ENCODE measurements around the gene SLC27A2. TPM values are rescaled to one million over a fixed set of nuclear protein-coding genes. Genes with fewer than 3 reads are reported as not detected.

SLC27A2 gene
- total and polyA plus RNA-seq, 2 donors (not counting 1 experiment from before 2014, with no cell fraction given) = 0.39 to 0.49 TPM

GRCh38 chr15:50144341-50145120, 37.5 kb upstream of the SLC27A2 start:
- Mint-ChIP-seq H3K27ac (no peak overlapping the region), H3K4me3 (no peak overlapping the region), H3K4me1 (peaks cover 4% of the 10 kb centered on the region), H3K27me3 (no peaks in the 10 kb centered on the region), H3K9me3 (ENCODE audit: insufficient read depth) (no peaks in the 10 kb centered on the region)
- ChIA-PET POLR2A (no interaction called here), CTCF (interaction anchor here (0.6 to 2.5 kb wide), 12 partner anchors 10 to 1288 kb away, joined by 3 to 24 read pairs (median 4); partner anchors contain the start of gene EID1)
- Histone ChIP-seq H3K4me1 (ENCODE audit: control insufficient read depth in 2 of 2, insufficient read depth in 2 of 2, low read length in 2 of 2) (no peaks in the 10 kb centered on the region), H2AFZ (ENCODE audit: insufficient read depth, low read depth, low read length, poor library complexity, severe bottlenecking) (peak overlapping the region; percentile 45), H3K27me3 (replicated peaks in 1 of 4; ENCODE audit: control extremely low read depth in 1 of 4, control insufficient read depth in 3 of 4, insufficient read depth in 4 of 4, low read length in 3 of 4) (no peaks in the 10 kb centered on the region), H3K36me3 (replicated peaks in 1 of 2; ENCODE audit: control extremely low read depth in 1 of 2, control insufficient read depth in 1 of 2, extremely low read depth in 1 of 2, insufficient read depth in 2 of 2, low read length in 1 of 2) (no peaks in the 10 kb centered on the region), H3K27ac (ENCODE audit: low read length in 2 of 2) (no peak overlapping the region), H3K79me2 (ENCODE audit: control insufficient read depth, insufficient read depth, low read length) (no peaks in the 10 kb centered on the region), H3K9ac (ENCODE audit: low read length) (no peak overlapping the region), H3K4me3 (ENCODE audit: control extremely low read depth in 1 of 5, extremely low read depth in 1 of 5, insufficient read depth in 1 of 5, low read depth in 2 of 5, low read length in 4 of 5) (no peak overlapping the region), H3K4me2 (replicated peaks; ENCODE audit: low read depth, low read length, poor library complexity, severe bottlenecking) (no peak overlapping the region), H4K20me1 (ENCODE audit: control insufficient read depth, insufficient read depth, low read length, poor library complexity, severe bottlenecking) (no peaks in the 10 kb centered on the region), H3K9me3 (ENCODE audit: control extremely low read depth in 1 of 3, control insufficient read depth in 2 of 3, insufficient read depth in 1 of 3, low read length in 2 of 3) (no peaks in the 10 kb centered on the region)
- ATAC-seq (ENCODE audit: low read depth) (no peak), DNase-seq (no peak)
- intact Hi-C loops (cut with micrococcal nuclease) = loop anchor here (1.0 to 10.0 kb wide), 4 partner anchors 909 to 1790 kb away; no protein-coding TSS in a partner anchor
- TF ChIP-seq EZH2 (IDR thresholded peaks at IDR 0.05; ENCODE audit: borderline replicate concordance, insufficient read depth, low read depth, low read length, poor library complexity, severe bottlenecking) (no peak), CTCF (IDR thresholded peaks at IDR 0.05) (no peak)
- WGBS (ENCODE audit: insufficient coverage) = 79% methylated on average over 2 of the region's 6 CpGs

GRCh38 chr15:50145451-50145872, 36.5 kb upstream of the SLC27A2 start:
- Histone ChIP-seq H3K9ac (ENCODE audit: low read length) (no peak overlapping the region), H4K20me1 (ENCODE audit: control insufficient read depth, insufficient read depth, low read length, poor library complexity, severe bottlenecking) (no peaks in the 10 kb centered on the region), H3K4me3 (ENCODE audit: control extremely low read depth in 1 of 5, extremely low read depth in 1 of 5, insufficient read depth in 1 of 5, low read depth in 2 of 5, low read length in 4 of 5) (no peak overlapping the region), H2AFZ (ENCODE audit: insufficient read depth, low read depth, low read length, poor library complexity, severe bottlenecking) (no peak overlapping the region), H3K4me2 (replicated peaks; ENCODE audit: low read depth, low read length, poor library complexity, severe bottlenecking) (no peak overlapping the region), H3K27me3 (replicated peaks in 1 of 4; ENCODE audit: control extremely low read depth in 1 of 4, control insufficient read depth in 3 of 4, insufficient read depth in 4 of 4, low read length in 3 of 4) (no peaks in the 10 kb centered on the region), H3K27ac (ENCODE audit: low read length in 2 of 2) (no peak overlapping the region), H3K36me3 (replicated peaks in 1 of 2; ENCODE audit: control extremely low read depth in 1 of 2, control insufficient read depth in 1 of 2, extremely low read depth in 1 of 2, insufficient read depth in 2 of 2, low read length in 1 of 2) (no peaks in the 10 kb centered on the region), H3K9me3 (ENCODE audit: control extremely low read depth in 1 of 3, control insufficient read depth in 2 of 3, insufficient read depth in 1 of 3, low read length in 2 of 3) (no peaks in the 10 kb centered on the region), H3K79me2 (ENCODE audit: control insufficient read depth, insufficient read depth, low read length) (no peaks in the 10 kb centered on the region), H3K4me1 (ENCODE audit: control insufficient read depth in 2 of 2, insufficient read depth in 2 of 2, low read length in 2 of 2) (no peaks in the 10 kb centered on the region)
- Mint-ChIP-seq H3K27me3 (no peaks in the 10 kb centered on the region), H3K4me1 (peaks cover 4% of the 10 kb centered on the region), H3K4me3 (no peak overlapping the region), H3K9me3 (ENCODE audit: insufficient read depth) (no peaks in the 10 kb centered on the region), H3K27ac (no peak overlapping the region)
- POLR2A ChIA-PET = no interaction called here
- no CpG with 5 or more reads among the region's 2 CpGs for WGBS (ENCODE audit: insufficient coverage)
- peak; percentile 64 for DNase-seq
- ATAC-seq (ENCODE audit: low read depth) = peak; percentile 33
- TF ChIP-seq EZH2 (IDR thresholded peaks at IDR 0.05; ENCODE audit: borderline replicate concordance, insufficient read depth, low read depth, low read length, poor library complexity, severe bottlenecking) (no peak), CTCF (IDR thresholded peaks at IDR 0.05) (peak; percentile 81)
- CTCF ChIA-PET = interaction anchor here (0.6 to 2.5 kb wide), 12 partner anchors 9 to 1286 kb away, joined by 3 to 24 read pairs (median 4); partner anchors contain the start of gene EID1
- intact Hi-C loops (cut with micrococcal nuclease) = loop anchor here (1.0 to 10.0 kb wide), 4 partner anchors 910 to 1791 kb away; no protein-coding TSS in a partner anchor

Data from B cell (primary cell).